Measurements from ENCODE around the gene DYNLT2. TPM values are rescaled to one million over a fixed set of nuclear protein-coding genes. Genes with fewer than 3 reads are reported as not detected.
A peak's percentile ranks its signal among the peaks of the same experiment; 100 is the strongest.
"Not testable (repeated sequence)": the region's sequence is repeated elsewhere in the genome, so short reads cannot be mapped to it uniquely, and the experiment has no call there.

DYNLT2 gene
- total and polyA plus RNA-seq, 2 experiments from 2014 or later: 2.4 to 2.9 TPM

DNA sequence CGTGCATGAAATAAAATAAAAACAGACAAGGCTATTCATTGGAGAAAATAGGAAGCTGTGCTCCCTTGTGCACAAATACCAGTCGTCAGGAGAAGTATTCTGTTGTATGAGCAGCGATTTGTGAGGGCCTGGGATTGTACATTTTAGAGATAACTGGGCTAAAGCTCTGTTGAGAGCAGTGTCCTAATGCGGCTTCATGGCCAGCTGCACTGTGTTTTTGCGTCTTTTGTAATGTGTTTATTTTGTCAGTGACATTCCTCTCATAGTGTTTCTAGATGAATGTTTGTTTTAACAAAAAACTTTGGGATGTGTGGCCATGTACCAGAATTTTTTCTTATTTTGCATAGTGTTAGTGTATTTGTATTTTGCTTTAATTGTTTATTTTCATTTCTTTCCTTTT lies 14.9 kb upstream of the DYNLT2 start:
- no peak overlapping the region for H3K27ac ChIP-seq
- peaks cover 25% of the 10 kb centered on the region for H3K36me3 ChIP-seq
- H3K4me3 ChIP-seq: no peak overlapping the region
- DNase-seq (ENCODE audit: low read depth in 1 of 2, low spot score in 1 of 2): no peak
- H3K9me3 ChIP-seq (ENCODE audit: low read depth): no peaks in the 10 kb centered on the region
- TF ChIP-seq CTCF (IDR thresholded peaks at IDR 0.05; ENCODE audit: low read depth, low read length): no peak
- no peaks in the 10 kb centered on the region for H3K4me1 ChIP-seq (ENCODE audit: low read depth)
- no peaks in the 10 kb centered on the region for H3K27me3 ChIP-seq

GRCh38 chr6:169765789-169766188 lies 14.4 kb upstream of the DYNLT2 start:
- not testable (repeated sequence) for H3K27ac ChIP-seq; H3K27me3 ChIP-seq; H3K9me3 ChIP-seq (ENCODE audit: low read depth); H3K4me1 ChIP-seq (ENCODE audit: low read depth); H3K4me3 ChIP-seq; DNase-seq (ENCODE audit: low read depth in 1 of 2, low spot score in 1 of 2)
- H3K36me3 ChIP-seq: peaks cover 29% of the 10 kb centered on the region

GRCh38 chr6:169763881-169764280 lies 12.5 kb upstream of the DYNLT2 start:
- H3K27ac ChIP-seq: no peak overlapping the region
- peaks cover 23% of the 10 kb centered on the region for H3K36me3 ChIP-seq
- TF ChIP-seq CTCF (IDR thresholded peaks at IDR 0.05; ENCODE audit: low read depth, low read length): no peak
- no peak overlapping the region for H3K4me3 ChIP-seq
- no peak for DNase-seq (ENCODE audit: low read depth in 1 of 2, low spot score in 1 of 2)
- H3K27me3 ChIP-seq: no peaks in the 10 kb centered on the region
- no peaks in the 10 kb centered on the region for H3K9me3 ChIP-seq (ENCODE audit: low read depth)
- no peaks in the 10 kb centered on the region for H3K4me1 ChIP-seq (ENCODE audit: low read depth)

DNA sequence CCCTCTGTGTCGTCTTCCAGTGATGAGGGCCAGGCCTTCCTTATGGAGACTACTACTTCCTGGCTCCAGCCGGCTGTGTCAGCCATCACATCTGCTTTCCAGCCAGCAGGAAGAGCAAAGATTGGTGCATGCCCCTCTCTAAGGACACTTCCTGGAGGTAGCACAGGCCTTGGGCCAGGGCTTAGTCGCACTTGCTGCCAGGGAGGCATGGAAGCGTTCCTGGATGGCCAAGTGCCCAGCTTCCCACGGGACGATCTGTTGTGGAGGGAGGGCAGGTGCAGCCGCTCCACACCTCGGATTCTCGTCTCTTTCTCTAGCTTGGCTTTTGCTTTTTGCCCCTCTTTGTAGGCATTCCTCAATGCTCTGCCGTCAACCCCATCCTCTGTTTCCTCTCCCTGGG lies 11.9 kb upstream of the DYNLT2 start:
- peaks cover 25% of the 10 kb centered on the region for H3K36me3 ChIP-seq
- no peaks in the 10 kb centered on the region for H3K27me3 ChIP-seq
- H3K4me1 ChIP-seq (ENCODE audit: low read depth): no peaks in the 10 kb centered on the region
- no peak overlapping the region for H3K4me3 ChIP-seq
- DNase-seq (ENCODE audit: low read depth in 1 of 2, low spot score in 1 of 2): no peak
- no peaks in the 10 kb centered on the region for H3K9me3 ChIP-seq (ENCODE audit: low read depth)
- H3K27ac ChIP-seq: no peak overlapping the region
- no peak for TF ChIP-seq CTCF (IDR thresholded peaks at IDR 0.05; ENCODE audit: low read depth, low read length)

DNA sequence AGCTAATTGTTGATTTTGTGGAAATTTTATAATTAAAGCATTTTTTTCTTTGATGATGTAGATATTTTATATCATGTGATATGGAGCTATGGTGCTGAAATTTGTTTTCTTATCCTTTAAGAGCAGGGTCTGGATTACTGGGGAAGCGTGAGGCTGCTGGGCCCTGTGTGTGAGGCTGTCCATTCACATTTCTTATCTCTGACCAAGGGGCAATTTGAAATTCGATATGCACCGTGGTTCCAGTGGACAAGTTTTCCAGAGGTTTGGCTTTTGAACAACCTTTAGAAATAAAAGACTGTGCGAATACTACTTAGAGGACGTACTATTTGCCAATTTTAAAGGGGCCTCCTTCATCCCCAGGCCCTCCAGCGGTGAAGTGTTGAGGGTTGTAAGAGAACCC lies 3.8 kb upstream of the DYNLT2 start:
- Histone ChIP-seq H3K4me3 (no peak overlapping the region), H3K36me3 (peaks cover 11% of the 10 kb centered on the region), H3K9me3 (ENCODE audit: low read depth) (no peaks in the 10 kb centered on the region), H3K27me3 (no peaks in the 10 kb centered on the region), H3K4me1 (ENCODE audit: low read depth) (peaks cover 18% of the 10 kb centered on the region), H3K27ac (peak overlapping the region; percentile 52)
- TF ChIP-seq CTCF (IDR thresholded peaks at IDR 0.05; ENCODE audit: low read depth, low read length): no peak
- peak in 1 of 2 donors; percentile 16 for DNase-seq (ENCODE audit: low read depth in 1 of 2, low spot score in 1 of 2)

GRCh38 chr6:169752074-169752623 lies 777 bp upstream of the DYNLT2 start:
- H3K27ac ChIP-seq: peak overlapping the region; percentile 99
- peaks cover 6% of the 10 kb centered on the region for H3K36me3 ChIP-seq
- H3K9me3 ChIP-seq (ENCODE audit: low read depth): no peaks in the 10 kb centered on the region
- H3K4me1 ChIP-seq (ENCODE audit: low read depth): peaks cover 23% of the 10 kb centered on the region
- TF ChIP-seq CTCF (IDR thresholded peaks at IDR 0.05; ENCODE audit: low read depth, low read length): no peak
- H3K27me3 ChIP-seq: no peaks in the 10 kb centered on the region
- H3K4me3 ChIP-seq: peak overlapping the region; percentile 64
- DNase-seq (ENCODE audit: low read depth in 1 of 2, low spot score in 1 of 2): peak in 1 of 2 donors; percentile 11

All from cardiac muscle cell (in vitro differentiated cells and primary cell).